CMK (cell line): ENCODE measurements around the gene HSD17B8.
A peak's percentile ranks its signal among the peaks of the same experiment; 100 is the strongest.

ENCODE experiments used
- DNase-seq: peaks from one replicate; pipeline ENCODE4 v3.0.0-alpha.2; 2010; ENCODE audit warnings: low read depth

HSD17B8 gene

DNA sequence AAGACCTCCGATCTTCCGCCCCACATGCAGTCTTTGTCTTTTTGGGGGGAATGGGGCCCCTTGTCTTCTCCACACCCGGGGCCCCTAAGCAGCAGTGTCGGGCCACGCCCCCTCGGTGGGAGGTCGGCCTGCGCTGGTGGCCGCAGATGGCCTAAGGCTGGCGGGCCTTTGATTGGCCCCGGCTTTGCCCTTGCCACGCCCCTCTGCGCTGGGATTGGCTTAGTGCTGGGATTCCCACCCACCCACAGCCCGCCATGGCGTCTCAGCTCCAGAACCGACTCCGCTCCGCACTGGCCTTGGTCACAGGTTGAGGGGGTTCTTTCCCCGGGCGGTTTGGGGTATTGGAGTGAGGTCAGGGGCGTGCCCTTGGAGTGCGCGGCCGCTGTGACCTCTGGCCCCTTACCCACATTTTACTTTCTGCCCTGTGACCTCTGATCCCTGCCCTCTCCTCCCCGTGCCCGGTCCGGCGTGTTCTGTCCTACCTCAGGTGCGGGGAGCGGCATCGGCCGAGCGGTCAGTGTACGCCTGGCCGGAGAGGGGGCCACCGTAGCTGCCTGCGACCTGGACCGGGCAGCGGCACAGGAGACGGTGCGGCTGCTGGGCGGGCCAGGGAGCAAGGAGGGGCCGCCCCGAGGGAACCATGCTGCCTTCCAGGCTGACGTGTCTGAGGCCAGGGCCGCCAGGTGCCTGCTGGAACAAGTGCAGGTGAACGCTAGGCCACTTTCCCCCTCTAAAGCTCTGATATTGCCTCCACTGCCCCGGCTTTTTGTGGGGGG lies at the start of gene HSD17B8:
Gene HSD17B8 (plus strand): TSS at position 241 of the 776 bp plus-strand sequence. CDS start 14 bp downstream, at position 255.
- DNase-seq = peak; percentile 88

DNA sequence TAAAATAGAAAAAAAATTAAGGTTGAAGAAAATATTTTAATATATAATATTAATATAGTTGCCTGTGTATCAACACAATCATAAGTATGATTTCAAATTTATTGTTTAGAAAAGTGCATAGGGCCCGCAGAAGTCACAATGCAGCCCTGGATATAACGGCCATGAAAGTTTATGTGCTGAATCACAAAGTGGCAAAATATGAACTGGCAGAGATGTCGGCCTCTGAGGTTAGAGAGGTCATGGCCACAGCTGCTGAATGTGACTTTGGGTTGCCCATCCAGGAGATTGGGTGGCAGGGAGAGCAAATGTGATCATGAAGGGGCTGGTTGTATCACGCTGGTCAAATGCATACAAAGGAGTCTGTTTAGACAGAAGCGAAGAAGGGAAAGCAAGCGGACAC lies 47.9 kb upstream of the HSD17B8 start:
- no peak for DNase-seq

DNA sequence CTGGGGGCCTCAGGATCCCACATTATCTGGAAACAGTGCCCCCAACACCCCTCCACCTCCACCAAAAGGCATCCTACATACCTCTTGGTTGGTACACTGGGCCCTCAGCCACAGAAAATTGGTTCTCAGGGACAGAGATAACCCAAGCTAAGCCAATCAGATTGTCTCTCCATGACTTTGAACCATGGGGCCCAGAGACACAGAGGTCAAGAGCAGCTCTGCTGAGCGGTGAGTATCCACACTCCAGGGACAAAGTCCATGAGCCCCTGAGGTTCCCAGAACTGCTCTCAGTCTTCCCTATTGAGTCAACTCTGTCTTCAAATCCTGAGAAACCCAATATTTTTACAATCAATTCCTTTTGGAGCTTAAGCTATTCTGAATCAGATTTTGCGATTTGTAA lies 47.5 kb upstream of the HSD17B8 start:
- DNase-seq = no peak

DNA sequence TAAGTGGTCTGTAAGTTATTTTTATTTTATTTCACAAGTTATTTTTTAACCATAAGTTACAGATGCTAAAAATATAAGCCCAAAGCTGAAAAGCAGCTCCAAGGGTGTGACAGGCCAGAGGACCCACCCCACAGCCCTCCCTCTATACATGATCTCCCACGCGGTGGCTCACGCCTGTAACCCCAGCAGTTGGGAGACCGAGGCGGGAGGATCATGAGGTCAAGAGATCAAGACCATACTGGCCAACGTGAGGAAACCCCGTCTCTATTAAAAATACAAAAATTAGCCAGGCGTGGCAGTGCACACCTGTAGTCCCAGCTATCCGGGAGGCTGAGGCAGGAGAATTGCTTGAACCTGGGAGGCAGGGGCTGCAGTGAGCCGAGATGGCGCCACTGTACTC lies 44.4 kb upstream of the HSD17B8 start:
- no peak for DNase-seq

DNA sequence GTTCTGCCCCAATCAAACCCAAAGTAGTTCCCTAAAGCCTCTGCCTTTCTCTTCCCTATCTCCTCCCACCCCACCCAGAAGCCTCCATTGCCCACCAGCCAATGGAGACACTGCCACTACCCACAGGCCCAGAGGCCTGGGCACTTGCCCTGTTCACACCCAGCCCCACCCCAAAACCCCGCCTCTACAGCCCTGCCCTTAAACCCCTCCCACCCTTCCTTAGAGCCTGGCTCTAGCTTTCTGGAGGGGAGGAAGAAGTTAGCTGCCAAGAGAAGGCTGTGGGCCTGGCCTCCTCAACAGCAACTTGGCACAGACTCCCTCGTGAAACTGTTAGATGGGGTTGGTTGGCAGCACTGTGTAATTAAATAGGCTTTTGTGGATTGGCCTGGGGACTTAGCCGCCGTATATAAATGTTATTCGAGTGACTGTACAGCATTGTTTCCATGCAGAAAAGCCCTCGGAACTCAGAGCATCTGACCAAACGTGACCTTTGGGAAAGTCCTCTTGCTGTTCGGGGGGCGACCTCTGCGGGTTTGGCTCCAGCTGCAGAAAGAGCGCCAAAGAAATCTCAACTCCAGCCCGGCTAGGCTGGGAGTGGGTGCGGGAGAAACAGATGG lies 43.6 kb upstream of the HSD17B8 start:
- no peak for DNase-seq

DNA sequence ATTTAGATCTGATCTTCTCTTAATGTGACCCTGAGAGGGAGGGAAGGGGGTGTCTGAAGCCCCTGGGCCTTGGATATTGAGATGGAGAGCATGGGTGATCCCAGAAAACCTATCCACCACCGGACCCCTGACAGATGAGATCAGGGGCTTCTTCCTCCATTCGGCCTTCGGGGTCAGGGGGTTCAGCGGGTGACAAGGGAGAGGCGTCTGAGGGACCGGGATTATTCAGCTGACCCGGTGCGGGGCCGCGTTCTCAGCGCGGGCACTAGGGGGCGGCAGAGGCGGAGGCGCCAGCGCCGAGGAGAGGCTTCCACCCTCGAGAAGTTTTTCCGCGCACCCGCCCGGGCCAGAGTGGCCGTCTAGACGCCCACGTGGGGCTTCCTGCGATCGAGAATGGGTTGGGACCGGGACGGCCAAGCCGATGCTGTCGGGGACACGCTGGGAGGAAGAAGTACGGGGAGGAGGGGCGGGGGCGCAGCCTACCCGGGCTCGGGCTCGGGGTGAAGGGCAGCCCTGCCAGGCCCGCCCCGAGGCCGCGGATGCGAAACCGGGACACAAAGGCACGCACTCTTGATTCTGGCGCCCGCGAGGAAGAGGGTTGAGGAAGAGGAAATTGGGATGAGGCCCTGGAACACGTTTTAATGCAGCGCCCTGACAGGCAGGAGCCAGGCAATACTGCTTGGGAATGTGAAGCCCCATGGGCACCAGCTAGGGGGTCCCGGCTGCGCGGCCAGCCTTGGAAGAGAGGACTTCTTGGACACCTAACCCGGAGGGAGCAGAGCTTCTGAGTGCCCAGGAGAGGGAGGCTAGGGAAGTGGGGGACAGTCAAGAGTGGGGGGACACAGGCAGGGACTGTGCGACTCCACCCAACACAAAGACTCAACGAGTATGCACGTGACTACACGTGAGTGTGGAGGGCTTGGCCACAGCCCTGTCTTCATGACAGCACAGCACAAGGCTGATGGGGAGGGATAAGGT lies 42.8 kb upstream of the HSD17B8 start:
- DNase-seq = peak; percentile 52

DNA sequence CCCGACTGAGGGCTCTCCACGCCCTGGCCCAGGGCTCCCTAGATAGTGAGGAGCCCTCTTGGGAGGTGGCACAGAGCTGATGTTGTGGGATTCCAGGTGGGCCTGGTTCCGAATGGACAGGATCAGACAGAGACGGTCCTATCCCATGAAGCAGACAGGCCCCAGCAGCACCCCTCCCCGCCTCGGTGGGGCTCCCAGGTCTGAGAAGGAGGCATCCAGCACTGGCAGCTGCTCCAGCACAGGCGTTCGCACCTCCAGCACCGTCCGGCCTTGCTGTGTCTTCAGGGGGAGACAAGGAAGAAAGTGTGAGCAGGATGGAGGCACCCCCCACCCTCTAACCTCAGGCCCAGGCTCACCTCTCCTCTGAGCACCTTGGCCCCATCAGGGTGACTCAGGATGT lies 40.9 kb upstream of the HSD17B8 start:
- DNase-seq = no peak

DNA sequence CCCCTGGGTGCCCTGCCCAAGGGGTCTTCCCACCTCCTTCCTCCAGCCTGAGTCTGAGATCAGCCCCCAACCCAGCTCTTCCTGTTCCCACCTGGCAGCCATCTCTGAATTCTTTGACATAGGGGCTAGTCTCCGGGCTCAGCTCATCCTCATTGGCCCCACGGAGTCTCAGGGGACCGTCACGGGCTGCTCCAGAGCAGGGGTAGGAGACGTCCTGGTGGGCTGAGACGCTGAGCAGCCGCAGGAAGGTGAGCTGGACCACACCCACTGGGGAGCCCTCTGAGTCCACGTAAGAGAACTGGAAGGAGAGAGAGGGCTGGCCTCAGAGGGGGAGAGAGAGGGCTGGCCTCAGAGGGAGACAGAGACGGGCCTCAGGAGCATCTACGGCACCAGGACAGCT lies 40.3 kb upstream of the HSD17B8 start:
- DNase-seq = no peak

DNA sequence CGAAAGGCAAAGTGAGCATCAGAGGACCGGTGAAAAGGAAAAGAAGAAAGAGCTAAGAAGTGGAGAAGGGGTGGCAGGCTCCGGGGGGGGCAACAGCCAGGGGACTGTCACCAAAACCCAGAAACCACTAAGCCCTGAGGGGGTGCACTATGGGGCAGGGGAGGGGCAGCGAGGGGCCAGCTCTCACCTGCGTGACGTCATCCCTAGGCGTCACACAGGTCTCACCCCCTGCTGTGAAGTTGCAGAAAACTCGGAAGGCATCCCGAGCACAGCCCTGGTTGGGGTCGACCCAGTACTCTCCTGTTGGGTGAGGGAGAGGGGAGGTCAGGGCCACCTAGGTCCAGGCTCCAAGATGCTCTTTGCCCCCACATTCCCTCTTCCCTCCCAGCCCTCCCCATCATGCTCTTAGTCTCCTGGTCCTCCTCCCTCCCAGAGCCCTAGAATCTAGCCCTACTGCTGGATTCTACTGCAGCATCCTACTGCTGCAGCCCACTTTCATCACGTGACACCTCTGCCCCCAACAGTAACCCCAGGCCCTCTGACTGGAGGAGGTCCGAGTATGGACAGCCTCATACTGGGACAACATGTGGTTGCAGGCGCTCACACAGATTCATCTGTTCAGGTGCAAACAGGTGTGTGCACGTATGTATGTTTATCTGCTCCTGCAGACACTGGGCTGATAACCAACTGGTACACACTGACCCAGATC lies 39.6 kb upstream of the HSD17B8 start:
- DNase-seq = no peak

DNA sequence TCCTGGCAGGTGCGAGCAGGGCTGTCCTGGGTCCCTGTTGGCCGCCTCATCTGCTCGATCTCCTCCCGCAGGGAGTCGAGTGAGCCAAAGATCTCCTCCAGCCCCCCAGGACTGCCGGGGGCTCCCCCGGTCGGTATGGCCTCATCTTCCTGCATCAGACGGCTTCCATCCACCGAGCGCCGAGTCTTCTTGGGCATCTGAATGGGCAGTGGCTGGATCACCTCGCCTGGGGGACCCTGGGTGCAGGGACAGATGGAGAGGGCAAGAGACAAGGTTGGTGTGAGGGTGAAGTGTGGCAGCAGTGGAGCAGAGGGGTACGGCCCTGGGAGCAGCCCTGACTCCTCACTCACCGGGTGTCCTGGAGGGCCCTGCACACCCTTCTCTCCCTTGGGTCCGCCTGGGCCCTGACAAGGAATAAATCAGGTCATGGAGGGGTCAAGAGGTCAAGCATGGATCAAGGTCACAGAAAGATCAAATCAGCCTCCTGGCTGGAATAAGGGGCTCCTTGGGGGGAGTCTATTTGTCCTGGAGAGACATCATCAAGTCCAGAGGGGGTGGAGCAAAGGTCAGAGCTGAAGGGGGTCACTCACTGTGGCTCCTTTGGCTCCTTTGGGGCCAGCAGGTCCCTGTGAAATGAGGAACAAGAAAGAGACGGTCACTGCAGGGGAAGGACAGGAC lies 38.7 kb upstream of the HSD17B8 start:
- DNase-seq = no peak

DNA sequence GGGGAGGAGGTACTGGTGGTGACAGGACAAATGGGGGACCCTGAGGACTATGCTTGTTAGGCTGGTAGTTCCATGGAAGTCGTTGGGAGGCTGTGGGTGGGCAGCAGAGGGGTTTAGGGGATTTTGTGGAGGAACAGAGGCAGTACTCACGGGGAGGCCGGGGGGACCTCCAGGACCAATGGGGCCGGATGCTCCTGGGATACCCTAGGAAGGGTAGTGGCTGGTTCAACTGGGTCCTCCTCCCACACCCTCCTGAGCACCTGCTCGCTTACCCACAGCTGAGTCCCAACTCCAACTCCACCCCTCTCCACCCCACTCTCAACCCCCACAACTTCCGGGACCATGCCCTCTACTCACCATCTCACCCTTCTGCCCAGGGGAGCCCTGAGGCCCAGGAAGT lies 38.1 kb upstream of the HSD17B8 start:
- DNase-seq = no peak

DNA sequence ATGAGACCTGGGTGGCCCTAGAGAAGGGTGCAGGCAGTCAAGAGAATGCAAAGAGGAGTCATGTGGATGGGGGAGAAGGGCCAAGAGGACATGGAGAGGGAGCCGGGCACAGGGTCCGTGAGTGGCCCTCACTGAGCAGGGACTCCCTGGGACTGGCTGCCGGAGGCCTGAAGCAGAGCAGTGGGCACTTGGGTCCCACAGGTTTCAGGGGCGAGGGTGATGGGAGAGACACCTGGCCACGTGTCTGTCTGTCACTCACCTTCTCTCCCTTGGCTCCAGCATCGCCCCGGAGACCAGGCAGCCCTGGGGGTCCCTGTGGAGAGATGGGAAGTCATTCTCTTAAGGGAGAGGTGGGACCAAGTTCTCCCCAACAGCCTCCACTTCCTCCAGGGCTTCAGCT lies 37.6 kb upstream of the HSD17B8 start:
- no peak for DNase-seq

DNA sequence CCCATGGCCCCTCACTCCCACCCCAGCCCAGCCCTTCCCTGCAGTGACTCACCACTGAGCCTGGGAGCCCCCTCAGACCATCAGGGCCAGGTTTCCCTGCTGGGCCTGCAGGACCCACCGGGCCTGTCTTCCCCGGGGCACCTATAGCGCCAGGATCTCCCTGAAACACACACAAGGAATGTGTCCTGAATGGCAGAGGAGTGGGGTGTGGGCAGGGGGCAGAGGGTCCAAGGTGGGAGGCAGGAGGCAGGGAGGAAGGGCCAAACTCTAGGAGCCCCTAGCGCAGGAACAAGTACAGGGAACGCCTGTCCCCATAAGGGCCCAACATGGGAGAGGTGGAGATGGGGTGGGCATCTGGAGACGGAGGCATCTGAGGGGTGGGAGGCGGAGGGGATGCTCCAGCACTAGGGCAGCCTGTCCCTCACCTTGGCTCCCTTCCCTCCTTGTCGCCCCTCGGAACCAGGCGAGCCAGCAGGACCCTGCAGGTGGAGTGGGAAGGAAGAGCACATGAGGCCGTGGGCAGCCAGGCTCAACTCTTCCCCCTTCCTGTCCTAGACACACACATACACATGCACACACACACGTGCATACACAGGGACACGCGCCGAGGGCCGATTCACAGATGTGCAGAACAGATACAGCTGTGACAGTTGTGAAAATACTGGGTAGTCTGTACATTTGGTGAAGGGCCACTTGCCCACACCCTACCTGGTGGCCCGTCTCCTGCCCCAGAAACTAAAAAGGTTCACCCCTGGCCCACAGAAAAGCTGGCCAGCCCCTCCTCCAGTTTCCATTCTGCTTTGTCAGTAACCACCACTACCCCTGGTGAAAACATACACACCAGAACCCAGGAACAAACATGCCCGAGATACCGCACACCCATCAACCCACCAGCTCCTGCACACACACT lies 36.8 kb upstream of the HSD17B8 start:
- DNase-seq = no peak

DNA sequence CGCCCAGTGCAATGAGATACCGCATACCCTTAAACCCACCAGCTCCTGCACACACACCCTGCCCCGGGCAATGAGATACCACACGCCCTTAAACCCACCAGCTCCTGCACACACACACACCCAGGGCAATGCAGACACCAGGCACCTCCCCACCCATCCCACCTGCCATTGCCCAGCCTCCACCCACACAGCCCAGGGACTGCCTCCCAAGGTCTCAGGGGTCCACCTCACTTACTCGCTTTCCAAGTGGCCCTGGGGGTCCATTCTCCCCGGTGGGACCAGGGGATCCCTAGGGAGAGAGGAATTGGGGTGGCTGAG lies 36.2 kb upstream of the HSD17B8 start:
- no peak for DNase-seq

DNA sequence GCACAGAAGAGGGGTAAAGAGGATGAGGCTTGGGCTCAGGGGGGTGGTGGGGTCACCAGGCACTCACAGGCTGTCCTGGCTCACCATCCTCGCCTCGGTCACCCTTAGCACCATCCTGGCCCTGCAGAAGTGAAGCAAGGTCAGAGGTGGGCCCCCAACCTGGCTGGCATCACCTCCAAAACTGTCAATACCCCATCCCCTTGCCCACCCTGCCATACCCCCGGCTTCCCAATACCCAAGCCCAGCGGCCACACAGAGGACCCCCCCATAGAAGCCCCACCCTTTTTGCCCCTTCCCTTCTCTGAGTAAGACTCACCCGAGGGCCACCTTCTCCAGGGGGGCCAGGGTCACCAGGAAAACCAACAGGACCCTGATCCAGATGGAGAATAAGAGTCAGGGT lies 35.8 kb upstream of the HSD17B8 start:
- no peak for DNase-seq

DNA sequence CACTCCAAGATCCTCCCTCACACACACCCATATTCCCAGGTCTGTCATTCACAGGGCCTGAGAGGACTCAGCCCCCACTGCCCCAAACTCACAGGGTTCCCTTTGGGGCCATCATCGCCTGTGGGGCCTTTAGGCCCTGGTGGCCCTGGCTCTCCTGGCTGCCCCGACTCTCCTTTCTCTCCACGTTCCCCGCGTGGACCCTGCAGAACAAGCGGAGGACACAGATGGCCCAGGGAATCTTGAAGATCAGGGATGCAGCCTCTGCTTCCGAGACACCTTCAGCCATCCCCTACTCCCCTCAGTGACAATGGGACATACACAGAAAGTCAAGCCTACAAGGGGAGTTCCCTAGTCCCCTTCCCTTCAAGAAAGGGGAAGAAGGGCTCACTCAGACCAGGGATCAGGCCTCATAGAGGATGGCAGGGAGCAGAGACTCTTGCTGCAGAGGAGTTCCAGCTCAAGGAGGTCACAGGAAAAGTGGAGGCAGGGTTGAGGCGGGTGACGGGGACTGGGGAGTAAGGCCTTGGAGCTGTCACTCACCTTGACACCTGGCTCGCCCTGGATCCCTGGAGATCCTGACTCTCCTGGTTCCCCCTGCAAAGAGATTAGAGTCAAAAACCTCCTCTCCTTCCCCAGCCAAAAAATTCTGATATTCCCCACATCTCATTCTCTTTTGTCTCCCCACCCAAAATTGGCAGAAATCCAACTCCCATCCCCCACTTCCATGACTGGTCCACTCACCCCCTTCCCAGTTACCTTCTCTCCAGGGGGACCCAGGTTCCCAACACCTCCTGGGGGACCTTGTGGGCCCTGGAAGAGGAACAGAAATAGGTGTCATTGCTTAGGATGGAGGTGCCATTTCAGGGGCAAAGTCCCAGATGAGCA lies 34.9 kb upstream of the HSD17B8 start:
- DNase-seq = no peak

DNA sequence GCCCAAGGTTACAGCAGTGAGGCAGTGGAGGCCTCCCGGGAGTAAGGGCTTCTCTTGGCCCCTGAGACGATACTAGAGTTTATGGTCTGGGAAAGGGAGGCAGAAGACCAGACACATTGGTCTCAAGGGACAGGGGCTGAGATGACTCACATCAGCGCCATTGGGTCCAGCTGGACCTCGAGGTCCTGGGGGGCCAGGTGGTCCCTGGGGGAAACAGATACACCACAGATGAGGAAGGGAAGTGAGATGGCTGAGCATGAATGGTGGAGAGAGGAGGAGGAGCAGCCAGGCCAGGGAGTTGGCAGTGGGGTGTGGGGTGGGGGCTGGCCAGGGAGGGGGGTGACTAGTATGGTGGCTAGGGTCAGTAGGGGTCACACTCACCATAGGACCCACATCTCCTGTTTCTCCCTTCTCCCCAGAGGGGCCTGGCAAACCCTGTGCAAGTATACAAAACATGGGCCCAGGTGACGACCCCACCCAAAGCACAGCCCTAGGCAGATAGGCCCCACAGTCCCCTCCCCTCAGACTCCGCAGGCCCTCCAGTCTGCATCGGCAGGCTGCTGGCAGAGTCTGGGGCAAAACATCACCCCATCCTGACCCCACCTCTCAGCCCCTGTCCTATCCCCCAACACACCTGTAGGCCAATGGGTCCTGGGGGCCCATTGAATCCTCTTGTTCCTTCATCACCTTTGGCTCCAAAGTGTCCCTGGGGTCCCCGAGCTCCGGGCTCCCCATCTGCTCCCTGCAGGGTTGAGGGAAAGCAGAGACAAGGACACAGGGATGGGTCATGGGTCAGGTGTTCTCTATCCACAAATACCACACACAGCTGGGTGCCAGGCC lies 34.1 kb upstream of the HSD17B8 start:
- no peak for DNase-seq

DNA sequence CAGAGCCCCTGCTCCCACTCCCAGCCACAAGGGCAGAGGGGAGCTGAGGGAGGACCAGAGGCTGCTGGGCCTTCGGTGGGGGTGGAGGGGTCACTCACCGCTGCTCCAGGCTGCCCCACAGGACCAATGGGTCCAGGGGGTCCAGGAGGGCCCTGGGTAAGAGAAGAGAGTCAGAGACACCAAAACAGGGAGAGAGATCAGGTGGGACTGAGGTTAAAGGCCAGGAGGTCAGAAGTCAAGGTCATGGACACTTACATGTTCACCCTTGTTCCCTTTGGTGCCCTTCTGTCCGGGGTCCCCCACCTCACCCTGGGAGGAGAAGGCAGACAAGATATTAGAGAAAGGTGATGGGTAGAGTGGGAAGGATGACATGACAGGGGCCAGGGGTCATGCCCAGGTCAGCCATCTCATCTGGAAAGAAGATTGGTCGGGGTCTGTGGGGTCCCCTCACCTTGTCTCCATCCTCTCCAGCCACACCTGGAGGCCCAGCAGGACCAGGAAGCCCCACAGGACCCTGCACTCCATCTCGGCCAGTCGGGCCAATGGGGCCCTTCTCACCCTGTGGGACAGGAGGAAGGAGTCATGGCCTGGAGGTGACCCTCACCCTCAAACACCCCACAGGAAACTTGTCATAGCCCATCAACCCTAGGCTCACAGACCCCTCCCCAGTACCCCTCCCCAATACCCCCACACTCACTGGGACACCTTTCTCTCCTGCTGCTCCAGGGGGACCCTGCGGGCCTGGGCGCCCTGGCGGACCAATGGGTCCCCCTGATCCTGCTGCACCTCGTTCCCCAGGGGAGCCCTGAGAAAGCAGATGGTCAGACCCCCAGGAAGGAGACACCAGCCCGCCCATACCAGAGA lies 33.2 kb upstream of the HSD17B8 start:
- no peak for DNase-seq
